HG02623 (cell line): ENCODE measurements around the gene KRTAP4-11.
"Not testable (repeated sequence)": the region's sequence is repeated elsewhere in the genome, so short reads cannot be mapped to it uniquely, and the experiment has no call there.

Experiments used
- ATAC-seq: cut with Tn5 transposase; IDR thresholded peaks from one replicate; pipeline ENCODE4 v1.9.1; 2021; ENCODE audit warnings: moderate library complexity; ENCODE audit not compliant: unreplicated experiment

KRTAP4-11 gene

DNA sequence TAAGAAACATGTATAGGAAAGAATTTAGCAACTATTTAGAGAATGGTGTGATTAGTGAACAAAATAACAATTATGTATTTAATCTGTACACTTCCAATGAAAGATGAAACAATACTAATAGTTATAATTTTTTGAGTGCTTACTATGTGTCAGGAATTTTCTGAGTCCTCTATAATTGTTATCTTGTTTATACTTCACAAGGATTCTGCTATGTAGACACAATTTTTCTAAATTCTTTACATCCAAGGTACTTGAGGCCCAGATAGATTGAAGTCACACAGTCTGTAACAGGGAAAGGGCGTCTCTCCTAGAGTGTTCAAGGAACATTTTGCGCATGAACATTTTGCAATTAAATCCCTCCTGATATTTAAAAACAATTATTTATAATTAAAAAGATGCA, 6.9 kb upstream of the KRTAP4-11 start:
- ATAC-seq = no peak

DNA sequence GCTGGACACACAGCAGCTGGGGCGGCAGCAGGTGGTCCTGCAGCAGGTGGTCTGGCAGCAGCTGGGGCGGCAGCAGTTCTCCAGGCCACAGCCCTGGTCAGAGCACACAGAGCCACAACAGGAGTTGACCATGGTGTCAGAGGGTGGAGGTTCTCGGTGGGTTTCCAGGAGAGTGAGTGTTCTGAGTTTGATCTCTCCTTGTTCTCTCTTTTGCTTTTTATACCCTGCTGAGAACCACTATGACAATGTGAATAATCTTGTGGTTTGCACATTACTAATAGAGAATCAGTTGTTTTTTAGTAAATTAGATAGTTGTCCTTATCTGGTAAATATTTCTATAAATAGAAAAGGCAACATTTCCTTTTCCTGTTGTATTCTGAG, 5.8 kb upstream of the KRTAP4-11 start, which contains the start of gene KRTAP4-12:
KRTAP4-12 (minus strand) TSS at position 192 of the 381 bp plus-strand sequence; CDS start at position 132, 60 bp downstream.
- ATAC-seq = not testable (repeated sequence)

GRCh38 chr17:41123292-41123990, 5.3 kb upstream of the KRTAP4-11 start:
- not testable (repeated sequence) for ATAC-seq

DNA sequence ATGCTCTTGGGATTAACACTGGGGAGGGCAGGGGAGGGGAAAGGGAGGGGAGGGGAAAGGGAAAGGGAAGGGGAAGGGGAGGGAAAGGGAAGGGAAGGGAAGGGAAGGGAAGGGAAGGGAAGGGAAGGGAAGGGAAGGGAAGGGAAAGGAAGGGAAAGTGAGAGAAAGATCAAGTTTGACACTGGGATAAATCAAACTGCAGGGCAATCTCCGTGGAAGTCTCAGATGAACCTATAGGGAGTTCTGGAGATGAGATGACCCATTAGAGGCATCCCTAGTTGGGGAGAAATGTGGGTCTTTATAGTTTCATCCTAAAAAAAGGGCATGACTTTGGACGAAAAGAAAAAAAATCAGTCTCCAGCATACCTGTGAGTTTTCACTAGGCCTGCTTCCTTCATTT, 3.6 kb upstream of the KRTAP4-11 start:
- ATAC-seq = no peak

- ATAC-seq = not testable (repeated sequence)
Measured at GRCh38 chr17:41119696-41120690, 1.8 kb upstream of the KRTAP4-11 start.

- ATAC-seq = no peak
Measured at GRCh38 chr17:41118721-41119120, 548 bp upstream of the KRTAP4-11 start.

DNA sequence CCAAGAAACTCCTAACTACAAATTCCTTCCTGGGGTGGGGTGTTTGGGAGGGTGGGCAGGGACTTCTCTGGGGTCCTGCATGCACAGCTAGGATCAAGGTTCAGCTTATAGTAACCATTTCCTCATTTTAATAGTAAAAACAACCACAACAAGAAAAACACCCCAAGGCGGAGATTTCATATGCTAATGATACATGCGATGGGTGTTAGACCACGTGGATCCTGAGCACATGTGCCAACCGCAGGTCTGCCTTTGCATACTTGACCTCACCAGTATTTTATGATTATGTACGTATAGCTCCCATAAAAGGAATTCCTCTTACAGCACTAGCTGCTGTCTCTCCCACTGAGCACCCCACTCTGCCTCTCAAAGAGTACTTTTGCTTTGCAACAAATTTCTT, 1.9 kb downstream of the KRTAP4-11 start:
- ATAC-seq = no peak

- no peak for ATAC-seq
Measured at GRCh38 chr17:41111151-41111885, 6.9 kb downstream of the KRTAP4-11 start.

- ATAC-seq = not testable (repeated sequence)
Measured at GRCh38 chr17:41108728-41109386, 9.3 kb downstream of the KRTAP4-11 start.

GRCh38 chr17:41107941-41108450, 10.2 kb downstream of the KRTAP4-11 start:
- ATAC-seq = no peak

DNA sequence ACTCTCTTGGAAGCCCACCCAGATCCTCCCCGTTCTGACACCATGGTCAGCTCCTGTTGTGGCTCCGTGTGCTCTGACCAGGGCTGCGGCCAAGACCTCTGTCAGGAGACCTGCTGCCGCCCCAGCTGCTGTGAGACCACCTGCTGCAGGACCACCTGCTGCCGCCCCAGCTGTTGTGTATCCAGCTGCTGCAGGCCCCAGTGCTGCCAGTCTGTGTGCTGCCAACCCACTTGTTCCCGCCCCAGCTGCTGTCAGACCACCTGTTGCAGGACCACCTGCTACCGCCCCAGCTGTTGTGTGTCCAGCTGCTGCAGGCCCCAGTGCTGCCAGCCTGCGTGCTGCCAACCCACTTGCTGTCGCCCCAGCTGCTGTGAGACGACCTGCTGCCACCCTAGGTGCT, 12.8 kb downstream of the KRTAP4-11 start, which contains the start of gene KRTAP4-9:
KRTAP4-9 (plus strand) TSS at position 43 of the 400 bp plus-strand sequence; CDS start at position 43, 0 bp downstream.
- ATAC-seq = not testable (repeated sequence)

- not testable (repeated sequence) for ATAC-seq
Measured at GRCh38 chr17:41104386-41105038, 13.7 kb downstream of the KRTAP4-11 start.

- ATAC-seq = no peak
Measured at GRCh38 chr17:41103896-41104295, 14.3 kb downstream of the KRTAP4-11 start.

GRCh38 chr17:41101586-41102259, 16.4 kb downstream of the KRTAP4-11 start, which contains the start of gene KRTAP4-16:
Gene KRTAP4-16 (minus strand): TSS chr17:41102209. CDS start chr17:41102209, 0 bp downstream.
- no peak for ATAC-seq

GRCh38 chr17:41099682-41100480, 18.3 kb downstream of the KRTAP4-11 start:
- ATAC-seq = not testable (repeated sequence)

GRCh38 chr17:41098481-41098880, 19.7 kb downstream of the KRTAP4-11 start:
- no peak for ATAC-seq

- ATAC-seq = no peak
Measured at GRCh38 chr17:41098042-41098441, 20.1 kb downstream of the KRTAP4-11 start, which contains the start of gene KRTAP4-8. Gene KRTAP4-8 (minus strand): TSS chr17:41098142. CDS start chr17:41098084, 58 bp downstream.

- ATAC-seq = no peak
Measured at GRCh38 chr17:41096055-41096454, 22.1 kb downstream of the KRTAP4-11 start.
